DMS53 treated with DMSO at 0.1 percent for 48 hours (cell line): ENCODE data around the gene TMEM143.

ENCODE experiments used
- DNase-seq: peaks from one replicate; lab custom pipeline; 2025; ENCODE audit not compliant: unreplicated experiment; lab: John Stamatoyannopoulos, UW

Gene TMEM143

DNA sequence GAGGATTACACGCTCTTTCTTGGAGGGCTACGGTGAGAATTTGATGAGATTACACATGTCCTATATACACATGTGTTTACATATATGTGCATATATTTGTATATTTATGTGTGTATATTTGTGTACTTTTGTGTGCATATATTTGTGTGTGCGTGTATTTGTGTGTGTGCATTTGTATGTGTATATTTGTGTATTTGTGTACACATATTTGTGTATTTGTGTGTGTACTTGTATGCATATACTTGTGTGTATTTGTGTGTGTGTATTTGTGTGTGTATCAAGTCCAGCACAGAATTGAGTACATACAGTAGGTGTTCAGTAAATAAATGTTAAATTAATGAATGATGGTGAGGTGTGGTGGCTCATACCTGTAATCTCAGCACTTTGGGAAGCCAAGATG is 1.8 kb downstream of the TMEM143 start:
- DNase-seq: no peak

DNA sequence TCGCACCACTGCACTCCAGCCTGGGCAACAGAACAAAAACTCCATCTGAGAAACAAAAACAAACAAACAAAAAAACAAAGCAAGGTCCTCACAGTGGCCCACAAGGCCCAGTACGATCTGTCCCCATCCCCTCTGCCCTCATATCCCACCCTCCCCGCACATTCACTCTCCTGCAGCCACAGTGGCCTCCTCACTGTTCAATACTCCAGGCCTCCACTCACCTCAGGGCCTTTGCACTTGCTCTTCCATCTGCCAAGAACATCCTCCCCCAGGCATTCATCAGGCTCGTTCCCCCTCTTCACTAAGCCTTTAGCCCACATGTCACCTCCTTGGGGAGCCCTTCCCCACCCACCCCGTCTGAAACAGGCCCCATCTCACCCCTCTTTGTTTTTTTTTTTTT is 4.6 kb downstream of the TMEM143 start:
- no peak for DNase-seq

- no peak for DNase-seq
Observed at GRCh38 chr19:48355365-48355954, 8.3 kb downstream of the TMEM143 start.

DNA sequence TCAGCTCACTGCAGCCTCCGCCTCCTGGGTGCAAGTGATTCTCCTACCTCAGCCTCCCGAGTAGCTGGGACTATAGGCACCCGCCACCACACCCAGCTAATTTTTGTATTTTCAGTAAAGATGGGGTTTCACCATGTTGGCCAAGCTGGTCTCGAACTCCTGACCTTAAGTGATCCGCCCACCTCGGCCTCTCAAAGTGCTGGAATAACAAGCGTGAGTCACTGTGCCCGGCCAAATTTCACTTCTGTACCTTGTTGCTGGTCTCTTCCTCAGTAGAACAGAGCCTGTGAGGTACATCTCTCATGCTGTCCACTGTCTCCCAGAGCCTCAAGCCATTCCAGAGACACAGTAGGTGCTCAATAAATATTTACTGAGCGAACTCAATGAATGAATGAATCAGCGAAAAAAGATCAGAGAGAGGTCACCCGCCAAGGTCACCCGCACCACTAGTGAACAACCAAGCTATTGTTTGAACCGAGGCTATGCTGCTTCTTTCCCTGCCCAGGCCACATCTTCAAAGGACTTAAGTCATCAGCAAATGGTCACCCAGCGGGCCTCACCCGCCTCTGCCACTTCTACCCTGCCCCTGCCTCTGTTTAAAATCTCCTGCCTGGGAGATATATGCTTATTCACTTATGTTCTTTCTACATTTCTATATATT is 9.3 kb downstream of the TMEM143 start:
- no peak for DNase-seq

GRCh38 chr19:48353677-48354076 is 10.1 kb downstream of the TMEM143 start:
- DNase-seq: no peak

DNA sequence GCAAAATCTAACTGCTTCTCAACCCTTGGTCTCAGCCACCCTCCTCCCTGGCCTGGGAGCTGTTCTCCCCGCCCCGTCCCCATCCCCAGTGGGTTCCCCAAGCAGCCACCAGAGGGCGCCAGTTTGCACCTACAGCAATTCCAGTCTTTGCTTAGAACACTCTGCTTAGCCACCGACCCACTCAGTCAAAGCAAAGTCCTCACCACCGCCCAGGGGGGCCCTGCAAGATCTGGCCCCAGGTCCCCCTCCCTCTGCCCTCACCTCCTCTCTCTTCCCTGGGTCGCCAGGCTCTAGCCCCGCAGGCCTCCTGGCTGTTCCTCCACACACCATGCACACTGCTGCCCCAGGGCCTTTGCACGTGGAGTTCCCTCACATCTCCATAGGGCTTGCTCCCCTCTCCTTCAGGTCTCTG is 12.4 kb downstream of the TMEM143 start:
- peak; percentile 25 for DNase-seq

DNA sequence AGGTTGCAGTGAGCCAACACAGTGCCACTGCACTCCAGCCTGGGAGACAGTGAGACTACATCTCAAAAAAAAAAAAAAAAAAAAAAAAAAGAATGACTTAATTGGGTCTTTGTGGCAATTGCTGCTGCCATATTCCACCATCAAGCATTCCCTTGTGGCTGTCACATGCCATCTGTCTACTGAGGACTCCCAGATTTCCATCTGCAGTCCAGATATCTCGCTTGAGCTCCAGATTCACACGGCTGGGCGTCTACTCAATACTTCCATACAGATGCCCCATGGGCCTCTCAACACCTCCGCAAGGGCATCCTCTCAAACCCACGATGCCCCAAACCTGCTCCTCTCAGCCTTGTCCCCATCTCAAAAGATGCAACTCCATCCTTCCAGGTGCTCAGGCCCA is 12.9 kb downstream of the TMEM143 start:
- DNase-seq: no peak

GRCh38 chr19:48348737-48349136 is 15.0 kb downstream of the TMEM143 start:
- DNase-seq: no peak

- no peak for DNase-seq
Observed at GRCh38 chr19:48348045-48348444, 15.7 kb downstream of the TMEM143 start.

DNA sequence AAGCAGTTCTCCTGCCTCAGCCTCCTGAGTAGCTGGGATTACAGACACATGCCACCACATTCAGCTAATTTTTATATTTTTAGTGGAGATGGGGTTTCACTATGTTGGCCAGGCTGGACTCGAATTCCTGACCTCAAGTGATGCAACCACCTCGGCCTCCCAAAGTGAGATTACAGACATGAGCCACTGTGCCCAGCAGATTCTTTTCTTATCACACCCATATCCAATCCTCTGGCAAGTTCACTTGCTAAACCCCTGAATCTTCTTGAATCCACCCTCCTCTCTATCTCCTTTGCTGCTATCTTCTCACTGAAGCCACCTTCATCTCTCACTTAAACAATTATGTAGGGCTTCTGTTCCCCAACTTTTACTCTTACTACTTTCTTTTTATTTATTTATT is 17.5 kb downstream of the TMEM143 start:
- no peak for DNase-seq

GRCh38 chr19:48344892-48345291 is 18.8 kb downstream of the TMEM143 start:
- DNase-seq: no peak

DNA sequence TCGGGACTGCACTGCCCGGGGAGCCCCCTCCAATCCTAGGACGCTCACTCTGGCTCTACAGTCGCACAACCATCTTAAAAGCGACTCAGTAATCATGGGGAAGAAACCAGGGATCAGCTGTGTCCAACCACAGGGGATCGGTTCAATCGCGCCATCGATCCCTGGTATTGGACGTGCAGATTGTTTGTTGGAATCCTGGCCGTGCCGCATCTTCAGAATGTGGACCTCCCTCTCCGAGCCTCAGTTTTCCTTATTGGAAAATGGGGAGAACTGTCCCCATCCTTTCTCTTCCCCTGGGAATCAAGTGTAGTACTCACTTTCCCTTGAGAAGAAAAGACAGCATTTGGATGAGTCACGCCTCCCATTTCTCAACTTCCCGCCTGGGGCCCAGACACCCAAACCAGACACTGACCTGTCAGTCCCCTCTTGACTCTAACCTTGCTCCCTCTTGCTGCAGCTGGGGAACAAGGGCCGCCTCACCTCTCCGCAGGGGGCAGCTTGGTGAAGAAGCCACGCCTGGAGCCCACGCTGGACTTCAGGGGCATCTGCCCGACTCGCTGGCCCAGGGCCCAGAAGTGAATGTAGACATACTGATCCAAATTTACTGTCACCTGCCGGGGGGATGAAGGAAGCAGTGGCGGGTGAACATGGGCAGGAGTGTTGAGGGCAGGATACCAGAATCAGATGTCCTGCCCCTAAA is 20.7 kb downstream of the TMEM143 start:
- DNase-seq: no peak

- DNase-seq: no peak
Observed at GRCh38 chr19:48342414-48342738, 21.4 kb downstream of the TMEM143 start.

- no peak for DNase-seq
Observed at GRCh38 chr19:48341515-48342413, 22.0 kb downstream of the TMEM143 start.

DNA sequence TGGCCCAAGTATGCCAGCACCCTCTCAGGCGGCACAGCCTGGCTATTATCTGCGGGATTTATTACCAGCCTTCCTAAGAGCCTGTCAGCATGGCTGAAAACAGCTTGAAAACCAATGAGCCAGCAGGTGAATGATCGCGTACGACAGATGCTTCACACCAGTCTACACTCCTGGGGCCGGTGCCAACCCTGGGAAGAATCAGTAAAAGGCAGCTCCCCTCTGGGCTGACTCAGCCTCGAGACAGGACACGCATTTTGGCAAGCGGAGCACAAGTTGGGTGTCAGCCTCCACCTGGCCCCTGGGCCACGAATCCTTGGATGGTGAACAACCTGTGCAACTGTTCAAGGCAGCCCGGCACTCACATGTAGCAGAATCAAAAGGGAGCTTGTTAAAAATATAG is 22.7 kb downstream of the TMEM143 start:
- no peak for DNase-seq

GRCh38 chr19:48338802-48339503 is 24.8 kb downstream of the TMEM143 start:
- no peak for DNase-seq

DNA sequence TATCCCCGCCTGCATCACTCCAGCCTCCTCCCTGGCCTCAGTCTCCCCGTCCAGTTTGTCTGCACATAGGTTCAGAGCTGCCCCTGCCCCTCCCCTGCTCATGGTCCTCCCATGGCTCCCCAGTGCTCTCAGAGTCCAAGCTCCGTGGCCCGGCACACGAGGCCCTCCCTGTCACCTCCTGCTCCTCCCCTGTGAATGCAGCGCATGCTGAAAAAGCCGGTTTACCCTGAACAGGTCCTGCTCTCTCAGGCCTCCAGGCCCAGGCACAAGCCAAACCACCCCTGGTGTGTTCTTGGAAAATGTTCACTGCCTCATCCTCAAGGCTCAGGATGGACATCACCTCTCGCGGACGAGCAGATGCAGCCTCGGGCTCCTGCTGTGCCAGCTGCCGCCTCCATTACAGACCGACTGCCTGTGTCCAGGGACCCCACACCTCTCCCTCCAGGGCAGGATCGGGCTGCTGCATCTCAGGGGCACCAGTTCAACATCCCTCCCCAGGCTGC is 25.4 kb downstream of the TMEM143 start:
- DNase-seq: no peak

GRCh38 chr19:48333467-48334384 is 30.0 kb downstream of the TMEM143 start:
- DNase-seq: peak; percentile 93

GRCh38 chr19:48332662-48333466 is 30.9 kb downstream of the TMEM143 start:
- DNase-seq: peak; percentile 99
